NCI-H1105 (cell line): ENCODE measurements around the gene SMYD2.
"Not testable (repeated sequence)": the region's sequence is repeated elsewhere in the genome, so short reads cannot be mapped to it uniquely, and the experiment has no call there.

Experiments used
- DNase-seq: peaks from one replicate; lab custom pipeline; 2025; lab: John Stamatoyannopoulos, UW

SMYD2 gene

DNA sequence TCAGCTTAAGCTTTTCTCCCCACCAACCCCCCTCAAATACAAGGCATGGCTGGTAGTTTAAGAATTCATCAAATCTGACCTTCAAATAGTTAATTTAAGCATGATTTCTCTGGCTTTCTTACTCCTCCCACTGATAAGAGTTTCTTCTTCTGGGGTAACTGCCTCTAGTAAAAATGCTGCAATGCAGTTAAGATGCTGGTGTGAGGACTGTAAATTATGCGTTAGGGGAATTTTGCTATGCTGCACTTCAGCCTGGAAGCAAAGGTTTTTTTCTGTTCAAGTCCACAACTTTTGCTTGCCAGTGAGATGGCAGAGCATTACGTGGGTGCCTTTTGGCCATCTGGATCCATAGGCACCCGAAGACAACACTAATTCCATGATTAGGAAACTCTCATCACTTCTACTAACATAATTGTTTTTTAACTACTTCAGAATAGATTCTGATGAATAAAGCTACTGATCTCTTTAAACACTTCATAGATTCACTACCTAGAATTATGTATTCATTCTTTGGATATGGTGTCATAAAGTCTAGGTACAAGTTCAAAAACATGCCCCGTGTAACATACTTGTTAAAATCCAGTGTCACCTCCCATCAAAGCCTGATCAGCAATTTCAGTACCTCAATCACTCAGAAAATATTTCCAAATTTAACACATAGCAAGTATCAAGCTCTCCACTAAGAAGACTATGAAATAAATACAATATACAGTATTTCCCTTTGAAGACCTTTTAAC is 8.8 kb upstream of the SMYD2 start:
- no peak for DNase-seq

DNA sequence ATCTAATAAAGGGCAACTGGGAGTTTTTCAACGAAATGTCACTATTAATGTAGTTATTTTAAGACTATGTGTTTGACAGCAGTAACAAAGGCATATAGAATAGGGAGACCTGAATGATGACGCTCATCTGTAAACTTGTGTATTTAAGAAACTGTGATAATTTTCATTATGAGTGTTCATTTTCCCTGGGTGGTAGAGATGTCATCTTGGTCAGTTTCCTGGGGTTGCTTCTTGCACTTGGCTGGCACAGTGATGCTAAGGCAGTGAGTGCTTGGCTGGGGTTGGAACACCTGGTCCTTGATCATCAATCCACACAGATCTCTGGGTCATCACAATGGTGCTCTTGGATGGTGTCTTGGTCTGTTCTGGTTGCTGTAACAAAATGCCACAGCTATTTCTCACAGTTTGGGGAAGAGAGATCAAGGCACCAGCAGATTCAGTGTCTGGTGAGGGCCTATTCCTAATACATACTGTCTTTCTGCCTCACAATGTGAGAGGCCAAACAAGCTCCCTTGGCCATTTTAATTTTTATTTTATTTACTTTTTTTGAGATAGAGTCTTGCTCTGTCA is 7.9 kb upstream of the SMYD2 start:
- no peak for DNase-seq

DNA sequence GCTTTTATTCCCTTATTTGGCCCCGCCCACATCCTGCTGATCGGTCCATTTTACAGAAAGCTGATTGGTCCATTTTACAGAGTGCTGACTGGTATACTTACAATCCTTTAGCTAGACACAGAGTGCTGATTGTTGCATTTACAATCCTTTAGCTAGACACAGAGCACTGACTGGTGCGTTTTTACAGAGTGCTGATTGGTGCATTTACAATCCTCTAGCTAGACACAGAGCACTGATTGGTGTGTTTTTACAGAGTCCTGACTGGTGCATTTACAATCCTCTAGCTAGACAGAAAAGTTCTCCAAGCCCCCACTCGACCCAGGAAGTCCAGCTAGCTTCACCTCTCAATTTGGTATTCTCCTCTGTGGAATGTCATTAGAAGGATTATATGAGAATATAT is 5.3 kb upstream of the SMYD2 start:
- not testable (repeated sequence) for DNase-seq

DNA sequence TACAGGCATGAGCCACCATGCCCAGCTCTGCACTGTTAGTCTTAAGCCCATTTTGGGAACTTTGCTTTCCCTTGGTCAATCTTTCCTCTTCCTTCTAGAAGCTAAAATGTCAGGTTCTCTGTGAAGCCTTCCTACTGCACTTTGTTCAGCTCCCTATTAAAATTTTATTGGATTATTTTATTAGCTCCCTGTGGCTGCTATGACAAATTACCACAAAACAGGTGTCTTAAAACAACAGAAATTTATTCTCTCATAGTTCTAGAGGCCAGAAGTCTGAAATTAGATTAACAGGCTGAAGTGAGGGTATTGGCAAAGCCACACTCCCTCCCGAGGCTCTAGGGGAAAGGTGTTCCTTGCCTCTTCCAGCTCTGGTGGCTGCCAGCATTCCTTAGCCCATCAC is 4.2 kb upstream of the SMYD2 start:
- no peak for DNase-seq

DNA sequence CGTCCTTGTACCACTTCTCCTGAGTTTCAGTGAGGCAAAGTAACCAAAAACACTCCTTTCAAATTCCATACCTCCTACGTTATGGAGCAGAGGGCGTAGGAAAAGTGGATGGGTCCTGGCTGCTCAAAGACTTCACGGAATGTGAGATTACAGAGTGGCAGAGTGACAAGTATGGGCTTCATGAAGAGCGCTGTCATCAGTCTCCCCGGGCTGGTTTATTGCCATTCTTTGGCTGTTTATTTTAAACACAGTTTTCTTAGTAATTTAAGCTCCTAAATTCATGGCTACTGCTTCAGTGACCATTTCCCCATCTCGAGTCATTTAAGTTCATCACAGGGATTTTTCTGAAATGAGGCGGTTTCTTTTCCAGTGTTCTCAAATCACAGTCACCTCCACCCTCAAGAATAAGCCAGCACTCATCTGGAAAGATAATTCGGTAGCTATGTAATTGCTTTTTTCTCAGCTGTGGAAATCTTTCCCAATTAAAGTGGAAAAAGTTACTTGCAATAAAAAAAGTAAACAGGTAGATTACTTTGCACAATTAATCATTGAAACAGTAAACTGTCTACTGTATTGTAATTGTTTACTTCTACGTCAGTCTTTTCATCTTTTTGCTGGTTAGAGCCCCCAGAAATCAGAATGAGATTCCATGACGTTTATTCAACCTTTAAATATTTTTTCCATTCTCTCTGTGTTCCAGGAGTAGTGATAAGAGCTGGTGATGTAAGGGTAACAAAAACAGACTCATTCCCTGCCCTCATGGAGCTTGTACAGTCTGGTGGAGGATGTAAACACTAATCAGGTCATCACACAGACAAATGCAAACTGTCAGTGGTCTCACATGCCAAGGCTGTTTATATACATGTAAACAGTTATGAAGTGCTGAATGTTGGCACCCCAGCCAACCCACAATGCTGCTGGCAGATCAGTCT is 3.0 kb upstream of the SMYD2 start:
- no peak for DNase-seq

DNA sequence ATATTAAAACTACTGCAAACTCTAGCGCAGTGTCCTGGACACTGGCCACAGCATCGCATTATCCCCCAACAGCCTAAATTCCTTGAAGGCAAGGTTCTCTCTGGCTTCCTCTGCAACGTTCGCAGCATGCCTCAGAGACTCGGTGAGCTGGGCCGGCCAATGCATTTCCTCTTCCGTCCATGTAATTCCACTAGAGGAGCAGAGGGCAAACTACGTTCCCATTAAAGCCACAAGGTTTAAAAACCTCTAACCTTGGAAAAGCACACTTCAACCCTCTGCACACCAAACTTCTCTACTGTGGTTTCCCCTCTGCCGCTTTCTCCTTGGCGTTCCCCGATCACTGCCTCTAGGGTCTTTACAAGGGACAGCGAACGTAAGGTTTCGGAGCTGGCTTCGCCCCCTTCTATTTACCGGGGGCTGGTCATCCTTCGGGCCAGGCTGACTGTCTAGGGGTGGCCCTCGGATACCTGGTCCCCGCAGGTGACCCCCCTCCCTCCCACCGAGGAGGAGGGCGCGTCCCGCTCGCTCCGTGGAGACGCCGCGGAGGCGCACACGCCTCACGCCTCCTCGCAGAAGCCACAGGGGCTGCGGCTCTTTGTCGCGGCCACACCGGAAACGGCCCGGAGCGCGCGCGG is 456 bp upstream of the SMYD2 start:
- peak; percentile 17 for DNase-seq

DNA sequence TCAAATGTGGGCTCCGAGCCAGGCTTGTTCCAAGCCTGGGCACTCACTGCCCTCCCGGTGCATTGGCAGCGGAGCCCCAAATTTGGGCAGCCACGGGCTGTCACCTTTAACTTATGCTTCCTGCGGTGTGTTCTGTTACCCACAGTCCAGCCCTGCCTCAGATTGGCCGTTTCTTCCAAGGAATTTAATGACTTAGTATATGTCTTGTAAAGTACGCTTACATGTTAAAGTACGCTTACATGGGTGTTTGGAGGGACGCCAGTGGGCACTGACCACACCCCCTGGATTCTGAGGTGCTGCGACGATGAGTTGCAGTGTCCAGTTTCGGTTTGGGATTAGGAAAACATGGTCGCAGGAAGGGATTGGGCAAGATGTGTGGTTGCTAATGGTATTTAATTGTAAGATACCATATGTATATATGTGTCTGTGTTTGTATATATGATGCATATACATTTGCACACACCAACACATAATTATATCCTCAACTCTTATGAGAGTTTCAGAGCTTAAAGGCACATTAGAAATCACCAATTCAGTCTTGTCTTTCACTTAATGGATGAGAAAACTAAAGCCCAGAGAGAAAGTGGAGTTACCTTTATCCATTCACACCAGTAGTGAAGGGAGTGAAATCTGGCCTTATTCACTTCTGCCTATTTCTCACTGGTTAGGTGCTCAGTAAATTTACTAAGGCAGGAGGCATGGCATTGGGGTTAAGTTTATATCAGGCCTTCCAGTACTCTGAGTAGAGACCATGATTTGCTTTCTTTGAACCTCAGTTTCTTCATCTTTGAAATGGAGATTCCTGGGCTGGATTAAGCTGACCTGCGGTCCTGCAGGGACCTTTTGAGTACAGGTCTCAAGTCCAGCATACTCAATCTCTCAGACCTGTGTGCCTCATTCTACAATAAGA is 1.0 kb downstream of the SMYD2 start:
- DNase-seq, result no peak

DNA sequence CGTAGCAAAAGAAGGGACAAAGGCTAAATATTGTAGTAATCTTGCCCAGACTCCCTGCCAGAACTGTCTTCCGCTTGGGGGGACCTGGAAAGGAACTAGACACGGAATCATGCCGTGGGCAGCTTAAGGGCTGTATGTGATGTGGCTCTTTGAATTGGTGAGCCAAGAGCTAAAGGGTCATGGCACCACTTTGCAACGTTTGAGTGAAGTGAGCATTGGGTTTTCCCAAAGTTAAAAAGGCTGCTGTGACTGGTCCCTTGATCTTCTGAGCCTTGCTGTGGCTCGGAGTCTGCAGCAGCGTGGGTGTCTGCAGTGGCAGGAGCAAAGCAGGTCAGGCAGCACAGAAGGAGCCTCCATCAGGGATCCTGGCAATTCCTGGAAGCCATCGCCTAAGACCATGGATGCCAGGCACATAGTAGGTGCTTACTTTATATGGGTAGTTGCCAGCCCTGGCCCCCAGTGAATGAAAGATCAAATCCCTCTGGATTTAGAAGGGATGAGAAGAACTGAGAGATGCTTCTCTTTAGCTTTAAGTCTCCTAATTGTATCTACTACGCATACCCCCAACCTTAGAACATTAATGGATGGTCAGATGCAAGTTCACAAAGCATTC is 1.8 kb downstream of the SMYD2 start:
- no peak for DNase-seq

DNA sequence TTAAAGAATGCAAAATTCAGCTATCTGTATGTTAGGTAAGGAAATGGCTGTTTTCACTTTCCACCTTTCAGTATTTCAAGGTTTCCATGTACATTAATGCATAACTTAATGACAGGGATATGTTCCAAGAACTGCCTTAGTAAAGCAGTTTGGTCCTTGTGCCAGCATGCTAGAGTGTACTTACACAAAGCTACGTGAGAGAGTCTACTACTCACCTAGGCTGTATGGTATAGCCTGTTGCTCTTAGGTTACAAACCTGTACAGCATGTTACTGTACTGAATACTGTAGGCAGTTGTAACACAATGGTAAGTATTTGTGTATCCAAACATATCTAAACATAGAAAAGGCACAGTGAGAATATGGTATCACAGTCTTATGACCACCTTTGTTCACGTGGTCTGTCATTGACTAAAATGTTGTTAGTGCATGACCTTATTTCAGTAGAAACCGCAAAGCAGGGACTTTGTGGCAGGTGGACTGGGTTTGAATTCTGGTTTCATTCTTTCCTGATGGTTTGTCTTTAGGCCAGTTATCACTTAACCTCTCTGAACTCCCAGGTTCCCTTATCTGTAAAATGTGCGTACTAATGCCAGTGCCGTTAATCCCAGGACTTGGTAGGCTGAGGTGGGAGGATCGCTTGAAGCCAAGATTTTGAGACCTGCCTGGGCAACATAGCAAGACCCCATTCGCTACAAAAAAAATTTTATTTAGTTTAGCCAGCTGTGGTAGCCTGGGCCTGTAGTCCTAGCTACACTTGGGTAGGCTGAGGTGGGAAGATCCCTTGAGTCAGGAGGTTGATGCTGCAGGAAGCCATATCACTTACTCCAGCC is 4.9 kb downstream of the SMYD2 start:
- no peak for DNase-seq

DNA sequence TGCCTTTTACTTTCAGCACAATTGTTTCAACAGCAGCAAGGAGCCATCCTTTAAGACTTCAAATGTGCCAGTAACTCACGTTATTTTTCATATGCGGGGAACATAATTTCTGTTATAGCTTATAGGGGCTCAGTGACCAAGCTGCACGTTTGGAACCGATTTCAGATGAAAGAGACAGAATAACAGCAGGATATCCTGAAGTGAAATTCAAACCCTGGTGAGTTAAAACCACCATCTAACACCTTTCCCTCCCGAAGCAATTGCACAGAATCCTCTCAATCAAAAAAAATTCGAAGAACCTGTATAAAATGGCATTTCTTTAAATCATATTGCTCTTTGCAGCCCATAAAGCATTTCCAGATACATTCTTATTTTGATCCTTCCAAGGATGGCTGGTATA is 6.9 kb downstream of the SMYD2 start:
- DNase-seq, result no peak

DNA sequence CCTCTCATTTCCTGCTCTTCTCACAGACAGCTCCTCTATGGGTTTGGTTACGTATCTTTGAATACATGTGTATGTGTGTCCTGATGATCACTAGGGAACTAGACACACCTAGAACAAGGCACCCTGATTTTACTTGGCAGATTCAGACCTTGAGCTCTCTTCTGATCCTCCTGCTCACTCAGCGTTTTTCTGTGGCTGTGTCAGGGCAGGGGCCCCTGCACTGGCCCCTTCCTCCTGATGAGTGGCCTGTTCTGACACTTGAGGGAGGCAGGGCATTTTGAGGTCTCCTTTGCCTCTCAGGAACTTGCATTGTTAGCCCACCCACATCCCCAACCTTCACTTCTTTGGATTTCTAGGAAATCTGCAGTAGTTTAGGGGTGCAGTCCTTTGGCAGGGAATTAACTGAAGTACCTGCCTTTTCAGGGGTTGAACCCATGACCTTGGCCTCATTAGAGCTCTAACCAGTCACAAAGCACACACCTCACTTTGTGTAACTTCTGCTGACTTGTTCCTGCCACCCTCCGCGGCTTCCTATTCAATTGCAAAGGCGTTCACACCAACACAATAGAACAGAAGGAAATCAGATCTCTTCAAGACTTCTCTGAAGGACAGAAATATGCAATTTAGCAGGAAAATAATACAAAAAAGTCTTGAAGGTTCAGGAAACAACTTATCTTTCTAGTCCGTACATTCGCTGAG is 8.8 kb downstream of the SMYD2 start:
- no peak for DNase-seq

DNA sequence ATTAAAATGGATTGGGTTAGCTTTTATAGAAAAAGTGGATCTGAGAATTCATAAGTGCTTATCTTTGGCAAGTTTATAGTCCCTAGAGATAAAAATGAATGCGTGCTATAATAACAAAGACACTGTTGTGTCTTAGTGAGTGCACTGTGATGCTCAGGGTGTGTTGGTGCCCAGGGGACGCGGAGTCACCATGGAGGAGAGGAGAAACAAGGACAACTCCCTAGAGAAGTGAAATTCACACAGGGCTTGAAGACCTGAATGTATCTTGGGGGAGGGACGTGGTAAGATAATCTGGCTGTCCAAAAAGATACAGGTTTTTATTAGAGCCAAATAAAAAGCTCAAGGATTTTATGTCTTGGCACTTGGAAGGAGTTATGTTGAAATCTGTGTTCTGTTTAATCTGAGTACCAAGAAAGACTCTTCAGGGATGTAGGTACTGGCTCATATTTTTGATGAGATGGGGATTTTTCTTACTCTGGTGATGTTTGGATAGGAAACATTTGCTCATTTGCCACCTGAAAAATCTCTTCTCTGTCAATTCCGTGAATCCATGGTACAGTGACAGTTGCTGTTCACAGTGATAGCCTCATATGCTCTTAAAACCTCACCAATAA is 9.6 kb downstream of the SMYD2 start:
- no peak for DNase-seq

DNA sequence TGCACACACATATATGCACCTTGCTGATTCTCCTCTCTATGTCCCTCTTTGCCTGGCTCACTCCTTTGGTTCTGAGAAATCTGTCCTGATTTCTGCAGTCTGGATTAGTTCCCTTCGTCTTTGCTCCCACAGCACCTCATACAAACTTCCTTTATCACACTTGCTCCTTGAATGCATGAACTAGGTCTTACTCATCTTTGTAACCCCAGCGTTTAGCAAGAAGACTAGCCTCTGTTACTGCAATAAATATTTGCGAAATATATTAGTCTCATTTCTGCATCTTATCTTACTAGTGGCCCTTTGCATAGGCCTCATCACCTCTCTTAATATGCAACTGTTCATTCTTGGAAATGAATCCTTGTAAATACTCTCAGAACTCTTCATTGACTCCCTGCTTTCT is 11.4 kb downstream of the SMYD2 start:
- DNase-seq, result no peak

DNA sequence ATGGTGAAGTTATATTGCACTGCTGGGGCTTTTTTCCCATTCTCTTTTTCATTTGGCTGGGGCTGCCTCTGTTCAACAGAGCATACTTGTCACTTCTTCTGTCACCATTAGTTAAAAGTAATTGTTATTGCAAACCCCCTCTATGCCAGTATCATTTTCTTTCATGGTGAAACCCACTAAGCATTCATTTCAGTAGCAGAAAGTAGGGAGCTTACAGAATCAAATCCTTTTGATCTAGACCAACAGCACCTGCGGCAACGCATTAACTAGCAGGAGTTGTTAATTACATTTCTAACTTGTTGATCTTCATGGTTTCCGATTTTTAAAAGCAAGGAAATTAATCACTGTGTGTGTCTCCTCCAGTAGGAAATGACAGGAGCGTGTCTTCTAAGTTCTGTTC is 15.0 kb downstream of the SMYD2 start:
- no peak for DNase-seq

DNA sequence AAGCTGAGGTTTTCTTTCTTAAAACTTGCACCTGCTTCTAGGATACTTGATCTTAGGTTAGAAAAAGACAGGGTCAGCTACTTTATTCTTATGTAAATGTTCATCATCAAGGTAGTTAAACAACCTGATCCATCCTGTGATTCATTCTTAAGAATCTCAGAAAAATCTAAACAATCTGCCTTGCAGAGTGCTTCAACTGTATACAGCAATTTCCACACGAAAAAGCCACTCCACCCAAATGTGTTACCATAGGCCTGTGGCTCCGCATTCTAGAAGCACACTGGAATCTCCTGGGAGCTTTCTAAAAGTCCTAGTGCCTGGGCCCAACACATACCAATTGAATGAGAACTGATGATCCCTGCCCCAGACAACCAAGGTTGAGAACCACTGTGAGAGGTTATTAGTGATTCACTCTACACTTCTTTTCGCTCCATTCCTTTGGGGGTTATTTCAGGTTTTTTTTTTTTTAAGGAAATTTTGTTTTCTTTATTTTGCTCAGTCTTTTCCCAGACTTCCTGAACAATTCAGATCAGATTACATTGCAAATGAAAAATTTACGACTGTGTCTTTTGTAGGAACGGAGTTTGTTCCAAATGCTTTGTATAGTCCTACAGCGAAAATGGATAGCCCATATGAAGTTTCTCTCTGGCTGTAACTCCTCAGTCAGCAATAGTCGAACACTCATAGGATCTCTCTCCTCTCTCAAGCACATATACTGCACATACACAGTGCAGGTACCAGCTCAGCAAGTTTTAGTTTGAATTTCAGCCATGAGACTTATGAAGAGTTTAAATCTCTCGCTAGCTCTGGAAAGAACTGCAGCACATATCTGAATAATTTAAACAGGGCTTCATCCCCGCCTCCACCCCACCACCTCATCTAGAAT is 16.1 kb downstream of the SMYD2 start:
- no peak for DNase-seq

DNA sequence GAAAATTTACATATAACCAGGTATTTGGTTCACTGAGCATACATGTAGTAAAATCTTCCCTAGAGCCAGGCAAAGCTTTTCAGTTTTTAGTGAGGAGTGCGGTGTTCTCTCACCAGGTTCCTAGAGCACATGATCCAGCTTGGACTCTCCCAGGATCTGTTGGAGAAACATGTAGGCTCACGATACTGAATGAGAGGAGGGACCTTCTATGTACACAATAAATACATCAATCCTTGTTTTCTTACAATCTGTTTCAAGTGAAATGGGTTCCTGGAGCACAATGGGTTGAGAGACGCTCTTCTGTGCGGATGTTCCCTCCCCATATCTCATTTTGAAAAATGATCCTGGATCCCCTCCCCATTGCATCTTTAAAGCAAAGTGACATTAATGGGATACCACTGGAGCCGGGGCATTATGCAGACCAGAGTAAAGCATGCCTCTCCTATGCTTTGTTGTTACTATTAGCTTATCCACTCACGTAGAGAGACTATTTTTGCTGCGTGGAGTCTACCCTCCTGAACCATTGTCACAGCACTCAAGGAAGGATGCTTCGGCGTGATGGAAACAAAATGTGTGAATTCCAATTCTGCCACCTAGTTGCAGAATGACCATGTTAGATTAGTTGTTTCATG is 19.3 kb downstream of the SMYD2 start:
- DNase-seq, result no peak

DNA sequence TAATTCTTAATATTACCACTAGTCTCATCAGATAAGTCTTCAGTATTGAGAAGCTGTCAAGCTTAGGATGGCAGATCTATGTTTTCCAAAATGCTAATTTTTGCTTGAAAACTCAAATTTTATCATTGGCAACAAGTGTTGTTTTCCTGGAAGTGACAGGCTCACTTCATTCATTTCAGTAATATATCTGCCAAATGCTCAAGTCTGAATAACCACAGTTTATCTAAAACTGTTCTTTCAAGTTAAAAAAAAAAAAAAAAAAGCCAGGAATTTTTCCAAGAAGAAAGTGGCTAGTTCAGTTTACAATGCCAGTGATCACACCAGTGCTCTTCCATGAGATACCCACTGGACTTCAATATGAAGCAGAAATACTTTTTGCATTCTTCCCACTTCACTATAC is 20.6 kb downstream of the SMYD2 start:
- DNase-seq, result no peak
